Muscle layer of duodenum (tissue), 2 donors: ENCODE measurements around the gene MT4.

ENCODE experiments used
- H3K27ac ChIP-seq: one replicate; pipeline ENCODE4 v1.7.0; 2013; ENCODE audit warnings: mild to moderate bottlenecking, low read length
- H3K27me3 ChIP-seq: one replicate; pipeline ENCODE4 v1.7.0; 2013; ENCODE audit warnings: low read depth, mild to moderate bottlenecking, control low read depth, low read length
- H3K36me3 ChIP-seq, 2 donors: one replicate each; pipeline ENCODE4 v1.7.0; 2013; ENCODE audit warnings: low read length in 2 of 2, control low read depth in 1 of 2, mild to moderate bottlenecking in 1 of 2; ENCODE audit not compliant: insufficient read depth in 2 of 2, control insufficient read depth in 1 of 2
- H3K4me1 ChIP-seq, 2 donors: one replicate each; pipeline ENCODE4 v1.7.0; 2013; ENCODE audit warnings: low read length in 2 of 2, mild to moderate bottlenecking in 2 of 2, control low read depth in 1 of 2, moderate library complexity in 1 of 2; ENCODE audit not compliant: insufficient read depth in 2 of 2, control insufficient read depth in 1 of 2
- H3K4me3 ChIP-seq, 2 donors: one replicate each; pipeline ENCODE4 v1.7.0; 2013; ENCODE audit warnings: low read length in 2 of 2, low read depth in 1 of 2, mild to moderate bottlenecking in 1 of 2
- H3K9me3 ChIP-seq, 2 donors: one replicate each; pipeline ENCODE4 v1.7.0; 2013; ENCODE audit warnings: low read length in 2 of 2, control low read depth in 1 of 2, mild to moderate bottlenecking in 1 of 2; ENCODE audit not compliant: control insufficient read depth in 1 of 2
- donor health status: healthy.

Gene MT4

DNA sequence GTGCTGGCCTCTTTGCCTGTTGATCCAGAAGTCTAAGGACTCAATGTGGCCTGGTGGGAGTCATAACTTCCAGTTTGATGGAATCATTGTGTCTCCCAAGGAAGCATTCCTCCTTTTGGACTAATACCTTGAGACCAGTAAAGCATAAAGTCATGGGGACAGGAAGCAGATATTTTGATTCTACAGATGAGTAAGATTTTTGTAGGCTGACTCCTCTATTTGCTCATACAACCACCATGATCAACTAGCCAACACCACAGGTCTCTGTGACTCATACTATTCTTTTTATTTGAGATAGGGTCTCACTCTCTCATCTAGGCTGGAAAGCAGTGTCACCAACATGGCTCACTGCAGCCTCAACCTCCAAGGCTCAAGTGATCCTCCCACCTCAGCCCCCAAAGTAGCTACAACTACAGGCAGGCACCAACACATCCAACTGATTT, 49.7 kb downstream of the MT4 start:
- no peak overlapping the region for H3K4me3 ChIP-seq

DNA sequence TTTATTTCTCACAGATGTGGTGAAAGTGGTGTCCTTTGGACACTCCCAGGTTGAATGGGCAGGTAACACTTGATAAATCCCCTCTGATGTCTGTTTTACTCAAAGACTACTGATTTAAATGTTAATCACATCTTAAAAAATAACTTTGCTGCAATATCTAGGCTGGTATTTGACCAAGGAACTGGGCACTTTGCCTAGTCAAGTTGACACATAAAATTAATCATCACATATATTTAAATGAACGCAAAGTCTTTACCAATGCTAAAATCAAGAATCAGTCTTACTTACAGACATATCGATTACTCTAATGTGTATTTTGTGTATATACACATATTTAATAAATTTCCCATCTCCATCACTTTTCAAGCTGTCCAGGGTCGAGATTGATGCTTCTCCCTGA, 50.5 kb downstream of the MT4 start:
- Histone ChIP-seq H3K36me3 (no peaks in the 10 kb centered on the region), H3K4me1 (peaks cover 0 to 18% of the 10 kb centered on the region in 2 donors), H3K9me3 (no peaks in the 10 kb centered on the region), H3K27ac (no peak overlapping the region), H3K4me3 (no peak overlapping the region), H3K27me3 (no peaks in the 10 kb centered on the region)

More for the DNA sequence above, 49.7 kb downstream of the MT4 start:
- Histone ChIP-seq H3K36me3 (no peaks in the 10 kb centered on the region), H3K9me3 (no peaks in the 10 kb centered on the region), H3K27ac (no peak overlapping the region), H3K27me3 (no peaks in the 10 kb centered on the region), H3K4me1 (peaks cover 0 to 18% of the 10 kb centered on the region in 2 donors)

DNA sequence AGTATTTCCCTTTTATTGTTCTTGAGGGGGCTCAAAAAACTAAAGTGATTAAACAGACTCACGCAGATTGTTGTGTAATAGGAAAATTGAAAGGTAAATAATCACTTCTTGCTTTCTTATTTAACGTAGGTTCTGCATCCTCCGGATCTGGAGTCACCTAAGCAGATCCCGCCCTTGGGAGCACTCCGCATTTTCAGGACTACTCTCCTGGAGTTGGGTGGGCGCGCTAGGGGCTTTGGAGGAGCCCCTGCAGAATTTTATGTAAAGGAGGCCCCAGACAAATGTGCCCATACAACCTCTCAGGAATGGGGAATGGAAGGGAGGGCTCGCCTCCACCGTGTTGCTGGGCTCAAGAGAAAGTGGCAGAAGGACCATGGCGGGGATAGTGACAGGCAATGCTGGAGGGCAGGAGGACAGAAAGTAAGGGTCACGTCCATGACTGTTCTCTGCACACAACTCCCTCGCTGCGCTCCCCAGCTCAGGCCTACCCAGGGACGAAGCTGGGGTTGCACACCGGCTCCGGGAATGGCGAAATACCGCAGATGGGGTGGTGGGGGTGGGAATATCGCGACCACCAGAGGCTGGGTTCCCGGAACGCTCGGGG, 51.8 kb downstream of the MT4 start:
- H3K27ac ChIP-seq: no peak overlapping the region
- H3K27me3 ChIP-seq: no peaks in the 10 kb centered on the region
- peaks cover 0 to 13% of the 10 kb centered on the region in 2 donors for H3K4me1 ChIP-seq
- no peaks in the 10 kb centered on the region for H3K36me3 ChIP-seq
- H3K9me3 ChIP-seq: no peaks in the 10 kb centered on the region
- peak overlapping the region; percentile 55 to 71 for H3K4me3 ChIP-seq

DNA sequence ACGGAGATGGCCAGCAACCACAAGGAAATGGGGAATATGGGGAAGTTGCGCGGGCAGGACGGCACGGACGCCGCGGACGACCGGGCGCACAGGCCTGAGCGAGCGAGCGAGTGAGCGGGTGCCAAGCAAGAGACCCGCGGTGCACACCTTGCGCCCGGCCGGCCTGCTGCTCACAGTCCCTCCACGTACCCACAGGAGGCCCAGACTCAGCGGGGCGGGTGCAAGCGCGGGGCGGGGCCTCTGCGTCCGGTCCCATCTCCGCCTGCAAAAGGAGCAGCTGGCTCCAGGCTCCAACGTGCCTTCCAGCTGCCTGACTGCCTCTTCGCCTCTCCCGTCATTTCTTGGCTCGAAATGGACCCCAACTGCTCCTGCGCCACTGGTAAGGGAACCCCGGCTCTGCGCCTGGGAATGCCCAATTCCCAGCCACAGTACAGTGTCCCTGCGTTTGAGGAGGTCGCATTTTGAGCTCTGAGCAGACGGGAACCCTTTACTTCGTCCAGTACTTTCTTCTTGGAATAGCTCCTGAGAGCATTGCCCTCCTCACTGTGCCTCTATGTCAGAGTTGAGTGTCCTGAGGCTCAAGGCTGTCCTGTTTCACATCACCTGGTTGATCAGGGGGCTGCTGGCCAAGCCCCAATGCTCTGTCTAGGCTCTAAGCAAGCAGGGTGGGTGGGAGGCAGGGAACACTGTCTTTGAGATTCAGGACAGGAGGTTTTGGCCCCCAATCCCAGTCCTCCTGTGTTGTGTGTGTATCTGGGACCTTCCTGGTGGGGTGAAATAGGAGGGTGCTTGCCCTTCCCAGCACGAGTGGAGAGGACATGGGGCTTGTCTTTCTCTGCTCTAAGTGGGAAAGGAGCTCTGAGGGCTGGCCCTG, 52.6 kb downstream of the MT4 start:
- H3K4me3 ChIP-seq: peak overlapping the region; percentile 55 to 71
- H3K27me3 ChIP-seq: no peaks in the 10 kb centered on the region
- no peaks in the 10 kb centered on the region for H3K36me3 ChIP-seq
- H3K9me3 ChIP-seq: no peaks in the 10 kb centered on the region
- peaks cover 0 to 13% of the 10 kb centered on the region in 2 donors for H3K4me1 ChIP-seq
- H3K27ac ChIP-seq: peak overlapping the region; percentile 51

DNA sequence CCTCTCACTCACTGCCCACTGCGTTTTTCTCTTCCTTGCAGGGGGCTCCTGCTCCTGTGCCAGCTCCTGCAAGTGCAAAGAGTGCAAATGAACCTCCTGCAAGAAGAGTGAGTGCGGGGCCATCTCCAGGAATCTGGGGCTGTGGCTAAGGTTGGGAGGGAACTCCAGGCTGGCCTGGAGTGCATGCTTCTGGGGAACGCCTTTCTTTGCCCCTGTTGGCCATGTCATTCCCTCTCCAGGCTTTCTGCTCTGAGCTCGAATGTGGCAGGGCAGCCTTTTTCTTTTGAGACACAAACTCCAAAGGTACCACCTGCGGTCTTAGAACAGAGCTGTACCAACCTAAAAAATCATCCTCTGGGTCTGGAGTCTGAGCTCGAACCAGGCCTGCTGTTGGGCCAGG, 53.3 kb downstream of the MT4 start:
- no peaks in the 10 kb centered on the region for H3K9me3 ChIP-seq
- H3K36me3 ChIP-seq: no peaks in the 10 kb centered on the region
- peak overlapping the region in 1 of 2 donors; percentile 55 for H3K4me3 ChIP-seq
- H3K27me3 ChIP-seq: no peaks in the 10 kb centered on the region
- peaks cover 0 to 13% of the 10 kb centered on the region in 2 donors for H3K4me1 ChIP-seq
- no peak overlapping the region for H3K27ac ChIP-seq
